Measurements from ENCODE around the gene SLC35F4. TPM values are rescaled to one million over a fixed set of nuclear protein-coding genes. Genes with fewer than 3 reads are reported as not detected.

Gene SLC35F4
- total and polyA plus RNA-seq, 11 donors: not detected

GRCh38 chr14:57704763-57705162, 161.1 kb downstream of the SLC35F4 start:
- no peak for ATAC-seq
- no peaks in the 10 kb centered on the region for H3K36me3 ChIP-seq
- H3K4me3 ChIP-seq: no peak overlapping the region
- no peak for DNase-seq
- H3K27me3 ChIP-seq: no peaks in the 10 kb centered on the region
- H3K27ac ChIP-seq: no peak overlapping the region
- peaks cover 0 to 11% (median 0%) of the 10 kb centered on the region in 12 donors for H3K9me3 ChIP-seq
- intact Hi-C loops (cut with DNase I): no loop called here
- TF ChIP-seq POLR2A (IDR thresholded peaks at IDR 0.05) (no peak), CTCF (IDR thresholded peaks at IDR 0.05) (no peak)
- WGBS, 4 donors: 96 to 98% (median 97%) methylated on average over 1 of the region's 1 CpG
- H3K4me1 ChIP-seq: no peaks in the 10 kb centered on the region

GRCh38 chr14:57699947-57700346, 165.9 kb downstream of the SLC35F4 start:
- intact Hi-C loops (cut with DNase I): loop anchor here in 2 of 10 donors (10.0 kb wide), 1 partner anchor 375 kb away; no protein-coding TSS in a partner anchor
- H3K9me3 ChIP-seq: peaks cover 0 to 8% (median 0%) of the 10 kb centered on the region in 12 donors
- no peak for ATAC-seq
- no peak for DNase-seq
- no peak for TF ChIP-seq CTCF (IDR thresholded peaks at IDR 0.05)
- TF ChIP-seq POLR2A (IDR thresholded peaks at IDR 0.05): no peak
- H3K4me1 ChIP-seq: no peaks in the 10 kb centered on the region
- 31 to 63% (median 44%) methylated on average over 3 of the region's 3 CpGs for WGBS, 4 donors
- H3K36me3 ChIP-seq: no peaks in the 10 kb centered on the region
- H3K27ac ChIP-seq: no peak overlapping the region
- no peak overlapping the region for H3K4me3 ChIP-seq
- no peaks in the 10 kb centered on the region for H3K27me3 ChIP-seq

GRCh38 chr14:57692671-57693070, 173.2 kb downstream of the SLC35F4 start:
- H3K4me3 ChIP-seq: no peak overlapping the region
- TF ChIP-seq POLR2A (IDR thresholded peaks at IDR 0.05) (no peak), CTCF (IDR thresholded peaks at IDR 0.05) (peak in 11 of 12 donors; percentile 11 to 47 (median 30))
- ATAC-seq (no peak), DNase-seq (no peak)
- no peaks in the 10 kb centered on the region for H3K4me1 ChIP-seq
- no peaks in the 10 kb centered on the region for H3K36me3 ChIP-seq
- no peak overlapping the region for H3K27ac ChIP-seq
- intact Hi-C loops (cut with DNase I): loop anchor here in 4 of 10 donors (2.0 to 10.0 kb wide), 3 partner anchors 380 to 382 kb away; no protein-coding TSS in a partner anchor
- peaks cover 0 to 22% (median 0%) of the 10 kb centered on the region in 12 donors for H3K9me3 ChIP-seq
- H3K27me3 ChIP-seq: no peaks in the 10 kb centered on the region

- H3K27me3 ChIP-seq: no peaks in the 10 kb centered on the region
- no peak for DNase-seq
- WGBS, 4 donors: 67 to 76% (median 72%) methylated on average over 1 of the region's 1 CpG
- no peaks in the 10 kb centered on the region for H3K36me3 ChIP-seq
- intact Hi-C loops (cut with DNase I): no loop called here
- TF ChIP-seq POLR2A (IDR thresholded peaks at IDR 0.05) (no peak), CTCF (IDR thresholded peaks at IDR 0.05) (no peak)
- no peaks in the 10 kb centered on the region for H3K9me3 ChIP-seq
- no peak overlapping the region for H3K4me3 ChIP-seq
- no peaks in the 10 kb centered on the region for H3K4me1 ChIP-seq
- ATAC-seq: no peak
- no peak overlapping the region for H3K27ac ChIP-seq
Observed at GRCh38 chr14:57687416-57687815, 178.5 kb downstream of the SLC35F4 start.
